ENCODE data around the gene BTNL2. TPM values are rescaled to one million over a fixed set of nuclear protein-coding genes. Genes with fewer than 3 reads are reported as not detected.
A peak's percentile ranks its signal among the peaks of the same experiment; 100 is the strongest.
"Not testable (repeated sequence)": the region's sequence is repeated elsewhere in the genome, so short reads cannot be mapped to it uniquely, and the experiment has no call there.

BTNL2 gene
- total RNA-seq, 1 experiment from 2014 or later = not detected

DNA sequence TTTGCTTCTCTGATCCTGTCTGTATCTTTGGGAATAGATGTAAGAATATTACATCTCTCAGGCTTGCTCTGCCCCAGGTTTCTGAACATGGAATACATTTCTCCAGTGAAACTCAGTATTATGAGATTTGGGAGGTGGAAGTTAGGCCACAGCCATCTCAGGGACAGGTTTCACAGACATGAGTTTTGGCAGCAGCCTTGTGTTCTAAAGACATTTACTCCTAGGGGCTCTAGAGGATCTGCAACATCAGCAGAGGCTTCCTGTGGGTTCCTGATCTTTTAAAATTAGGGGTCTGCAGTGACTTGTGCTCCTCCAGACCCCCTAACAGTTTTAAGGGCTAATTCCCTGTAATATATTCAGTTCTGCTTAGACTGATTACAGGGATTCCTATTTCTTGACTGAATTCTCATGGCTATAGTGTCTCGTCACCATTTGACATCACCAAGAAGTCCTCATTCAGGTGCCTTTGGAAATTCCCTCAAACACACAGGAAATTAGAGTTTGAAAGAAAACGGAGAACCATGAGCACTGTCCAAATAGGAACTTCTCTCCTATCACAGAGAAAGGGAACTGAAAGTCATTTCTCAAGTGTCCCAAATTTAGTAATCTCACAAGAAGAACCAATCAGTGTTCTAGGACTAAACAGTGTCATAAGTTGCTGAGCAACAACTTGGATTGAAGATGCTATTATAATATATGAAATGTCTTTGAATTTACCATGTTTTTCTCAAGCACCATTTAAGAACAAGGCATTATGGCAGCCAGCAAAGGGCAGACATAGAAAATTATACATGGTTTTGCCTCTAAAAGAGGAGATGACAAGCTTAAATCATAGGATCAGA lies 30.2 kb upstream of the BTNL2 start:
- Histone ChIP-seq H3K4me3 (ENCODE audit: low read length) (no peak overlapping the region), H3K79me2 (ENCODE audit: low read length) (no peaks in the 10 kb centered on the region), H3K4me2 (ENCODE audit: low read length) (no peak overlapping the region), H3K36me3 (ENCODE audit: low read depth, low read length) (no peaks in the 10 kb centered on the region), H3K4me1 (ENCODE audit: insufficient read depth, low read length) (no peaks in the 10 kb centered on the region), H4K20me1 (ENCODE audit: low read length) (no peaks in the 10 kb centered on the region), H2AFZ (ENCODE audit: low read length) (no peak overlapping the region), H3K9me3 (ENCODE audit: low read length) (no peaks in the 10 kb centered on the region), H3K9me2 (replicated peaks; ENCODE audit: low read length) (no peaks in the 10 kb centered on the region), H3K9ac (ENCODE audit: low read length) (no peak overlapping the region), H3F3A (ENCODE audit: low read length, unreplicated experiment) (no peaks in the 10 kb centered on the region), H3K27ac (ENCODE audit: low read length) (no peak overlapping the region), H3K27me3 (ENCODE audit: low read length) (peaks cover 57% of the 10 kb centered on the region)
- intact Hi-C loops (cut with micrococcal nuclease) = no loop called here
- no peak for ATAC-seq
- peak; percentile 26 for DNase-seq
- POLR2A ChIA-PET (ENCODE audit: unreplicated experiment) = no interaction called here
- TF ChIP-seq EZH2phosphoT487 (IDR thresholded peaks at IDR 0.05; ENCODE audit: borderline replicate concordance, low read length) = no peak
- TF ChIP-seq EZH2 (IDR thresholded peaks at IDR 0.05; ENCODE audit: low read length, unreplicated experiment) = no peak
- TF ChIP-seq, protein P1, sequence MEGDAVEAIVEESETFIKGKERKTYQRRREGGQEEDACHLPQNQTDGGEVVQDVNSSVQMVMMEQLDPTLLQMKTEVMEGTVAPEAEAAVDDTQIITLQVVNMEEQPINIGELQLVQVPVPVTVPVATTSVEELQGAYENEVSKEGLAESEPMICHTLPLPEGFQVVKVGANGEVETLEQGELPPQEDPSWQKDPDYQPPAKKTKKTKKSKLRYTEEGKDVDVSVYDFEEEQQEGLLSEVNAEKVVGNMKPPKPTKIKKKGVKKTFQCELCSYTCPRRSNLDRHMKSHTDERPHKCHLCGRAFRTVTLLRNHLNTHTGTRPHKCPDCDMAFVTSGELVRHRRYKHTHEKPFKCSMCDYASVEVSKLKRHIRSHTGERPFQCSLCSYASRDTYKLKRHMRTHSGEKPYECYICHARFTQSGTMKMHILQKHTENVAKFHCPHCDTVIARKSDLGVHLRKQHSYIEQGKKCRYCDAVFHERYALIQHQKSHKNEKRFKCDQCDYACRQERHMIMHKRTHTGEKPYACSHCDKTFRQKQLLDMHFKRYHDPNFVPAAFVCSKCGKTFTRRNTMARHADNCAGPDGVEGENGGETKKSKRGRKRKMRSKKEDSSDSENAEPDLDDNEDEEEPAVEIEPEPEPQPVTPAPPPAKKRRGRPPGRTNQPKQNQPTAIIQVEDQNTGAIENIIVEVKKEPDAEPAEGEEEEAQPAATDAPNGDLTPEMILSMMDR (conservative IDR thresholded peaks at IDR 0.05; ENCODE audit: low read depth, low read length) = no peak
- CTCF ChIA-PET = no interaction called here
- BruUV-seq (replicated peaks) = no TSS peak

DNA sequence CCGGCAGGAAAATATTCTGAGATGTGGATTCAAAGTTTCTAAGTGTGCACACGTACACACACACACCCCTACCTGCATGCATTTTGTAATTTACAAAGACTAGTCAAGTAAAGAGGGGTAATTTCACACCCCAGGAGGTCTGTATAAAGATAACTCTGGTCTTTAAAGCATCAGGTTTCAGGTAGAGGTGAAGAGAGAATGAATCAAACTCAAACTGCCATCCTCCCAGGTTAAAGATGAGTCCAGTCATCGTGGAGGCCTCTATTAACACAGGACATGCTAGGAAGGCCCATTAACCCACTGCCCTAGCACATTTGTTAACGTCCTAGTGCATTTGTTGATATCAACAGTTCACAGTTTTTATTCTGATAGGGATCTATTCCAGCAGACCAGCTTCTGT lies 29.2 kb upstream of the BTNL2 start:
- Histone ChIP-seq H3K36me3 (ENCODE audit: low read depth, low read length) (no peaks in the 10 kb centered on the region), H3K4me1 (ENCODE audit: insufficient read depth, low read length) (no peaks in the 10 kb centered on the region), H3K4me2 (ENCODE audit: low read length) (no peak overlapping the region), H4K20me1 (ENCODE audit: low read length) (no peaks in the 10 kb centered on the region), H3K9me2 (replicated peaks; ENCODE audit: low read length) (no peaks in the 10 kb centered on the region), H3K27me3 (ENCODE audit: low read length) (peaks cover 47% of the 10 kb centered on the region), H3K27ac (ENCODE audit: low read length) (no peak overlapping the region), H3K79me2 (ENCODE audit: low read length) (no peaks in the 10 kb centered on the region), H3K4me3 (ENCODE audit: low read length) (no peak overlapping the region), H3F3A (ENCODE audit: low read length, unreplicated experiment) (no peaks in the 10 kb centered on the region), H3K9ac (ENCODE audit: low read length) (no peak overlapping the region), H3K9me3 (ENCODE audit: low read length) (no peaks in the 10 kb centered on the region), H2AFZ (ENCODE audit: low read length) (no peak overlapping the region)
- ATAC-seq (no peak), DNase-seq (no peak)
- ChIA-PET POLR2A (ENCODE audit: unreplicated experiment) (no interaction called here), CTCF (no interaction called here)
- intact Hi-C loops (cut with micrococcal nuclease) = no loop called here
- TF ChIP-seq EZH2phosphoT487 (IDR thresholded peaks at IDR 0.05; ENCODE audit: borderline replicate concordance, low read length) (no peak), EZH2 (IDR thresholded peaks at IDR 0.05; ENCODE audit: low read length, unreplicated experiment) (no peak)
- TF ChIP-seq, protein P1 (conservative IDR thresholded peaks at IDR 0.05; ENCODE audit: low read depth, low read length) = no peak
- no TSS peak for BruUV-seq (replicated peaks)

DNA sequence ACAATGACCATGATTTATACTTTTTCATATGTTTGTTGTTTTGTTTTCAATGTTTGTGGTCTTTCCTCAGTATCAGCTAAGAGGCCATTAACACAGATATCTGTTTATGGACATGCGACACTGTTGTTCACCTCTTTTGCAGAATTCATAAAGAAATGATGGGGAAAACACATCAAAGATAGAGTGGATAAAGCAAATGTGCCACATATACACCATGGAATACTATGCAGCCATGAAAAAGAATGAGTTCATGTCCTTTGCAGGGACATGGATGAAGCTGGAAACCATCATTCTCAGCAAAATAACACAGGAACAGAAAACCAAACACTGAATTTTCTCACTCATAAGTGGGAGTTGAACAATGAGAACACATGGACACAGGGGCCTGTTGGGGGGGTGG lies 27.0 kb upstream of the BTNL2 start:
- CTCF ChIA-PET; H3F3A ChIP-seq (ENCODE audit: low read length, unreplicated experiment); H3K9ac ChIP-seq (ENCODE audit: low read length); H3K27ac ChIP-seq (ENCODE audit: low read length); H3K9me2 ChIP-seq (replicated peaks; ENCODE audit: low read length); BruUV-seq (replicated peaks); H2AFZ ChIP-seq (ENCODE audit: low read length); H3K79me2 ChIP-seq (ENCODE audit: low read length); H4K20me1 ChIP-seq (ENCODE audit: low read length); H3K4me1 ChIP-seq (ENCODE audit: insufficient read depth, low read length); H3K9me3 ChIP-seq (ENCODE audit: low read length); ATAC-seq; POLR2A ChIA-PET (ENCODE audit: unreplicated experiment); DNase-seq; H3K4me3 ChIP-seq (ENCODE audit: low read length); H3K4me2 ChIP-seq (ENCODE audit: low read length); H3K36me3 ChIP-seq (ENCODE audit: low read depth, low read length): not testable (repeated sequence)
- intact Hi-C loops (cut with micrococcal nuclease) = loop anchor here (5.0 kb wide), 1 partner anchor 363 kb away; no protein-coding TSS in a partner anchor
- peaks cover 45% of the 10 kb centered on the region for H3K27me3 ChIP-seq (ENCODE audit: low read length)

All from PC-3 (cell line).